Limb (tissue), 2 donors: ENCODE data around the gene ASB6.
A peak's percentile ranks its signal among the peaks of the same experiment; 100 is the strongest.
"Not testable (repeated sequence)": the region's sequence is repeated elsewhere in the genome, so short reads cannot be mapped to it uniquely, and the experiment has no call there.

Source experiments
- DNase-seq, 2 donors: peaks; one replicate each; pipeline ENCODE4 v3.0.0-alpha.2; 2016; ENCODE audit errors: extremely low spot score in 2 of 2

Gene ASB6

GRCh38 chr9:129608561-129609481 is 33.1 kb downstream of the ASB6 start:
- no peak for DNase-seq

- DNase-seq = no peak
Measured at GRCh38 chr9:129607027-129607387, 34.9 kb downstream of the ASB6 start.

GRCh38 chr9:129606161-129607026 is 35.6 kb downstream of the ASB6 start:
- no peak for DNase-seq

- DNase-seq = no peak
Measured at GRCh38 chr9:129604766-129605163, 37.2 kb downstream of the ASB6 start.

GRCh38 chr9:129604056-129604765 is 37.7 kb downstream of the ASB6 start:
- no peak for DNase-seq

- no peak for DNase-seq
Measured at GRCh38 chr9:129602598-129603415, 39.1 kb downstream of the ASB6 start.

- no peak for DNase-seq
Measured at GRCh38 chr9:129601082-129601674, 40.8 kb downstream of the ASB6 start.

- DNase-seq = no peak
Measured at GRCh38 chr9:129598089-129598596, 43.8 kb downstream of the ASB6 start.

GRCh38 chr9:129597355-129598088 is 44.4 kb downstream of the ASB6 start:
- peak in 1 of 2 donors; percentile 81 for DNase-seq

GRCh38 chr9:129596541-129597331 is 45.2 kb downstream of the ASB6 start:
- DNase-seq = peak; percentile 47 to 71

GRCh38 chr9:129595903-129596540 is 45.9 kb downstream of the ASB6 start:
- DNase-seq = no peak

- DNase-seq = no peak
Measured at GRCh38 chr9:129595311-129595741, 46.6 kb downstream of the ASB6 start.

GRCh38 chr9:129594632-129595031 is 47.3 kb downstream of the ASB6 start:
- DNase-seq = no peak

- not testable (repeated sequence) for DNase-seq
Measured at GRCh38 chr9:129592790-129593189, 49.2 kb downstream of the ASB6 start.

GRCh38 chr9:129591916-129592315 is 50.0 kb downstream of the ASB6 start:
- no peak for DNase-seq

- DNase-seq = no peak
Measured at GRCh38 chr9:129590466-129590865, 51.5 kb downstream of the ASB6 start.

GRCh38 chr9:129587487-129588262 is 54.3 kb downstream of the ASB6 start:
- DNase-seq = no peak
